Mucosa of stomach (tissue), 1 donor: ENCODE measurements around the gene VAV3.

Experiments
- H3K27me3 ChIP-seq: one replicate; pipeline ENCODE4 v1.7.0; 2013; ENCODE audit warnings: mild to moderate bottlenecking, low read length; ENCODE audit not compliant: control insufficient read depth, insufficient read depth
- H3K36me3 ChIP-seq: one replicate; pipeline ENCODE4 v1.7.0; 2013; ENCODE audit warnings: low read length; ENCODE audit not compliant: control insufficient read depth, insufficient read depth
- H3K4me1 ChIP-seq: one replicate; pipeline ENCODE4 v1.7.0; 2013; ENCODE audit warnings: mild to moderate bottlenecking, low read length; ENCODE audit not compliant: control insufficient read depth, insufficient read depth
- H3K4me3 ChIP-seq: one replicate; pipeline ENCODE4 v1.7.0; 2013; ENCODE audit warnings: low read length
- H3K9ac ChIP-seq: one replicate; pipeline ENCODE4 v1.7.0; 2013; ENCODE audit warnings: mild to moderate bottlenecking, low read length, moderate library complexity
- H3K9me3 ChIP-seq: one replicate; pipeline ENCODE4 v1.7.0; 2013; ENCODE audit warnings: mild to moderate bottlenecking, low read length, moderate library complexity; ENCODE audit not compliant: control insufficient read depth
- donor health status: Pancreatic carcinoma.

Gene VAV3

DNA sequence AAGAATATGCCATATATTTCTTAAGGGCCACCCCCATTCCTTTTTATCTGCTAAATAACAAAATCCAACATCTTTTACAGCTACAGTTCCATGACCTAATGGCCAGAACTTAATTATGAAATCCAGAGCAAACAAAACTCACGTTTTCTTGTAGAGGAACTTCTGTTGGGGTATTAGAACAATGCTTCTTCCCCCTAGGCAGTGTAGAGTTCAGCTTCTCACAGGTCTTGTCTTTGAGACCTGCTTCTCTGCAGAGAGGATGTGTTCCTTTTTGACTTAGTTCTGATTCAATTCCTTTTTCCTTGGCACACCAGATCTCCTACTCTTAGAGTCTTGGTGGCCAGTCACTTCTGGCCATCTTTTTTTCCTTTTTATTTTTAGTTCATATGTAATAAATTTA is 22.2 kb downstream of the VAV3 start:
- no peaks in the 10 kb centered on the region for H3K36me3 ChIP-seq
- no peaks in the 10 kb centered on the region for H3K4me1 ChIP-seq
- peaks cover 13% of the 10 kb centered on the region for H3K27me3 ChIP-seq
- H3K9ac ChIP-seq, result no peak overlapping the region
- H3K9me3 ChIP-seq, result no peaks in the 10 kb centered on the region
- H3K4me3 ChIP-seq, result no peak overlapping the region

DNA sequence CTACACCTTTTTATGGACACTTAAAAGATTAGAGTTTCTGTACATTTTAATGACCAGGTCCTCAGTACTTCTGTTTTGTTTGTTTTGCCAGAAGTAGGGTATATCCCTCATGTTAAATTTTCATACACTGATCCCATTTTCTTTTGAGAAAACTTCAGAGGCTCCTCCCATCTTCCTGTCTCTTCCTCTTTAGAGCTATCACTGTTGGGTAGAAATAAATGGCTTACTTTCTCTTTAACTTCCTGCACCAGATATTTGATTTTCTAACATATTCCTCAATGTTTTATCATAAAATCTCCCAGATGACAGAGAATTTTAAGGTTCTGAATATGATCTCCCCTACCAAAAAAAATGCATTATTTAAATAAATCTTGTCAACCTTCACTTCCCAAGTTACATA is 23.4 kb downstream of the VAV3 start:
- Histone ChIP-seq H3K4me3 (no peak overlapping the region), H3K9me3 (no peaks in the 10 kb centered on the region), H3K36me3 (no peaks in the 10 kb centered on the region), H3K9ac (no peak overlapping the region), H3K27me3 (peaks cover 16% of the 10 kb centered on the region), H3K4me1 (peaks cover 2% of the 10 kb centered on the region)

DNA sequence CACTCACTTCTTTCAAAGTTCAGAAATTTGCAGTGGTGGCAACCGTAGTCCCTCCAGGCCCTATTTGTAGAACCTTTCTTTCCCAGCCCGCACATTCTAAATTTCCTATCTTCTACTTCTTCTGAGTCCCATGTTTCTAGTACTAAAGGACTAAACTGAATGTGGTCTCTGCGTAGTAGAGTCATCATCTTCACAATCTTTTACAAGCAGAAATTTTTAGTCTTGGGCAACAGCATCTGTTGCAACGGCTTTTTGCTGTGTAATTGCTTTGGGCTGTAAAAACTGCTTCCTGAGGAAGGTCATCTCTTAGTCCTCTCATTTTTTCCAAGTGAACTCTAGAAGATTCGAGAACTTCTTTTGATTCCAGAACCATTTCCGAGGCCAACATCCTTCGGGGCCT is 23.9 kb downstream of the VAV3 start:
- Histone ChIP-seq H3K27me3 (peaks cover 16% of the 10 kb centered on the region), H3K9ac (no peak overlapping the region), H3K4me3 (no peak overlapping the region), H3K4me1 (peaks cover 4% of the 10 kb centered on the region), H3K36me3 (no peaks in the 10 kb centered on the region), H3K9me3 (no peaks in the 10 kb centered on the region)

DNA sequence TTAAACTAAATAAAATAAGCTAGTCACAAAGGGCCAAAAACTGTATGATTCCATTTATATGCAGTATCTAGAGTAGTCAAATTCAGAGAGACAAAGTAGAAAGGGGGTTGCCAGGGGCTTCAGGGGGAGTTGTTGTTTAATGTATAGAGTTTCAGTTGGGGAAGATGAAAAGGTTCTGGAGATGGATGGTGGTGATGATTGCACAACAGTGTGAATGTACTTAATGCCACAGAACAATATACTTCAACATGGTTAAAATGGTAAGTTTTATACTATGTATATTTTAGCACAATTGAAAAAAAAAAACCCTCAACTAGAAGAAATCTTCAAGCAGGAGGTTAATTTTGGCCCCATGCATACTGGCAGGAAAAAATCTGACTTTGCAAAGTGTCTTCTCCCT is 24.3 kb downstream of the VAV3 start:
- H3K4me3 ChIP-seq, result no peak overlapping the region

DNA sequence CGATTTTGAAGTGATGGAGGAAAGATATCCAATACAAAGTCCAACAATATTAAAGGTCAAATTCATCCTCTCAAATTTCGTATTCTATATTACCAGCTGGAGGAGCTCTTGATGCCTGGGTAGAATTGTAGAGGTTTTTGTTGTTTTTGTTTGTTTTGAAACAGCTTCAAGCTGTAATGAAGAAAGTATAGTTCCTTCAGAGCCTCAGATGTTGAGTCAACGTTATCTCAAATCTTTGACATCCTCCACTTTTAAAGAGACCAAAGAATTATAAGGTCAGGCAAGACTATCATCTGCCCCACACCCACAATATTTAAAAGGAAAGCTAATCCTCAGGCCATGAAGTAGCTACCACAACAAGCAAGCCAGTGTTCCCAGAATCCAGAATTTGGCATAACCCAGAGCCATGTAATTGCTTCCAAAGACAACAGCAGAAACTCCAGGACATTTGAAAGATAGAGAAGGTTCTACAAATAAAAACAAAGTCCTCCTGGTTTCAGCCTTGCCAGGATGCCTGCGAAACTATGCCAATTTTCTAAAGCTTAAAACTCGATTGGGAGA is 24.9 kb downstream of the VAV3 start:
- Histone ChIP-seq H3K27me3 (peaks cover 16% of the 10 kb centered on the region), H3K4me1 (peaks cover 4% of the 10 kb centered on the region), H3K9ac (no peak overlapping the region), H3K4me3 (no peak overlapping the region), H3K9me3 (no peaks in the 10 kb centered on the region), H3K36me3 (no peaks in the 10 kb centered on the region)

More for the DNA sequence above, 24.3 kb downstream of the VAV3 start:
- Histone ChIP-seq H3K36me3 (no peaks in the 10 kb centered on the region), H3K27me3 (peaks cover 16% of the 10 kb centered on the region), H3K9ac (no peak overlapping the region), H3K4me1 (peaks cover 4% of the 10 kb centered on the region), H3K9me3 (no peaks in the 10 kb centered on the region)

DNA sequence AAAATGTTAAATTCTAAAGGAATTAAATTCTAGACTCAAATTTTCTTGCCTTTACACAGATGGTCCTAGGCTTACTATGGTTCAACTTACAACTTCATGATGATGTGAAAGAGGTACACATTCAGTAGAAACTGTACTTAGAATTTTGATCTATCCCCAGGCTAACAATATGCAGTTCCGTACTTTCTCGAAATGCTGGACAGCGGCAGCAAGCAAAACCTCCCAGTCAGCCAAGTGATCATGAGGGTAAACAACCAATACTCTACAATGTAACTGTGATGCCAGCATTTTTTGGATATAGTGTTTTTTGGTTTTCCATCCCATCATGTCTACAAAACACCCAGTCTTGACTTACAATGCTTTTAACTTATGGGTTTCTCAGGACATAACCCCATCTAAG is 25.7 kb downstream of the VAV3 start:
- Histone ChIP-seq H3K4me3 (no peak overlapping the region), H3K4me1 (peaks cover 4% of the 10 kb centered on the region), H3K9me3 (no peaks in the 10 kb centered on the region), H3K27me3 (peaks cover 16% of the 10 kb centered on the region), H3K9ac (no peak overlapping the region), H3K36me3 (no peaks in the 10 kb centered on the region)

DNA sequence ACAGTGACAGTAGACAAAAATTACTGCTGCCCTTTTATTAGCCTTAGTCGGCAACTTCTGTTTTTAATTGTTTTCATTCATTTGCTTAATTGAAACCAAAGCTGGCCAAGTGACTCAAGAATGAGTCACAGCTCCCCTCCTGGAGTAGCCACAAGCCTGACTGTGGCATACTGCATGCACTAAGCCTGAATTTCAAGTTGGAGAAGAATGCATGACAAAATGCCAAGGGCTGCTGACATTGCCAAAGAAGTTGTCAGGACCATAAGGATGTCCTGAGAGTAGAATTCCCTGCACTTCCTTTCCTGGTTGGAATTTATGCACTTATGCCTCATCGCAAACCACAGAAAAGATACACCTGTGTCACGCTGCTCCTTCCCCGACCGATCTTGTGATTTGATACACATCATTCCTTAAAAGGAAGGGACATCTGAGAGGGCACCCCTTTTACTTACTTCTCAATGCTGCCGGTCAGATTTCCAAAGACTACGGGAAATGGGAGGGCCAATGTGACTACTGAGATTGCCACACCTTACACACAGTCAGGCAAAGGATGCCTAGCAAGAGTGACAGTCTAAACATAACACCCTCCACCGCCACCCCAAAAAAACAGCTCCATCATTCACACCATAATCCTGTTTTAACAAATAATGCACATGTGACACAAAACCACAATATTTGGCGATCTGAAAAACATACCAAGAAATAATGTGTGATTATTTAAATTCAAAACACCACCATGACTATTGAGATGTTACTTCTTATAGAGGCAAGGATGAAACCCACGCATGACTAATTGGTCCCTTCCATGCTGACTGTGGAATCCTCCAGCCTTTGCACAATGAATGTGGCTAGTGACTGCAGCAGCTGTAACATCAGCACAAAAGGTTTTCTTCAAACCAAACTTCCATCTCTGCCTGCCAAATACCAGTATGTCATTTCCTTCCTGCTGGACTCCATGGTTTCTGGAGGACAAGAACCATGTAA is 28.2 kb downstream of the VAV3 start:
- no peak overlapping the region for H3K9ac ChIP-seq

DNA sequence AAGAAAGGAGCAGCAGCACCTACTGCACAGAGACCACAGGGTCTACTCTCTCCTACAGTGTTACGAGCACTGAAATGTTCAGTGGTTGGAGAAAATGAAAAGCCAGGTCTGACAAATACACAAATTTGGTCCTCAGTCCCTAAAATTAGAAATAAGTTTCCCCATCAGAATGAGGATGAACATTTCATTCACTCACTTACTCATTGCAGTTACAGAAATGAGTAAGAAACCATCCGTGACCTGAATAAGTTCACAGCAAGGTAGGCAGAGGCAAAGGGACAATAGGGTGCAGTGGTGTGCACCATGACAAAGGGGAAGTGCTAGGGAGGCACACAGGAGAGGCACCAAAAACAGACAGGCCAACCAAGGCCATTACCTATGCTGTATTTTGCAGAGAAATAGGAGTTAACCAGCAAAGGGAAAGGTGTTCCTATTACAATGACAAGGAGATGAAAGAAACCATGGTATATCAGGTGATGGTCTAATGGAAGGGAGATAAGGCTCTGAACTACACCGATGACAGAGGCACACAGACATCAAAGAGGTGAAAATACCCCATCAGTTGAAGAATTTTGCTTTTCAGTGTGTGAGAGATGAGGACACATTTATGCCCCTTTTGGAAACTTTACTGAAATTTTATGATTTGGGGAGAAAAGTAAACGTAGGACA is 29.4 kb downstream of the VAV3 start:
- no peaks in the 10 kb centered on the region for H3K9me3 ChIP-seq
- no peaks in the 10 kb centered on the region for H3K36me3 ChIP-seq
- H3K4me1 ChIP-seq, result peaks cover 4% of the 10 kb centered on the region
- H3K4me3 ChIP-seq, result no peak overlapping the region
- peaks cover 16% of the 10 kb centered on the region for H3K27me3 ChIP-seq
- no peak overlapping the region for H3K9ac ChIP-seq

More for the DNA sequence above, 28.2 kb downstream of the VAV3 start:
- no peaks in the 10 kb centered on the region for H3K36me3 ChIP-seq
- peaks cover 16% of the 10 kb centered on the region for H3K27me3 ChIP-seq
- H3K9me3 ChIP-seq, result no peaks in the 10 kb centered on the region
- H3K4me1 ChIP-seq, result peaks cover 4% of the 10 kb centered on the region
- no peak overlapping the region for H3K4me3 ChIP-seq

DNA sequence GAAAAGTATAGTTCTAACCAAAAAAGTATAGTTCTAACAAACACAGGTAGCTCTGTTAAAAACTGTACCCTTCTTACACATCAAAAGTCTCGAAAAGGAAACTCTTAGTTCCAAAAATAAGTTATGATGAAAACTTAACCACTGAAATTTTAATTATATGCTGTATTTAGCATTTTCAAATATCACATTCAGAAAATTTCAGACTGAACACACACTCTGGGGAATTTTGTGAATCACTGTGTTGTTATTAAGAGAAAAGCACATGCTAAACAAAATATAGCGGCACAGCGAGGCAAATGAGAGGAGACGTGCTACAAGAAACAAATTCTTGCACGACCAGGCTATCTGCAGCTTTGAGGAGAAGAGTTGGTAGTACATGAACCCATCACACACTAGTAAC is 30.4 kb downstream of the VAV3 start:
- H3K4me1 ChIP-seq, result peaks cover 4% of the 10 kb centered on the region
- H3K27me3 ChIP-seq, result peaks cover 14% of the 10 kb centered on the region

DNA sequence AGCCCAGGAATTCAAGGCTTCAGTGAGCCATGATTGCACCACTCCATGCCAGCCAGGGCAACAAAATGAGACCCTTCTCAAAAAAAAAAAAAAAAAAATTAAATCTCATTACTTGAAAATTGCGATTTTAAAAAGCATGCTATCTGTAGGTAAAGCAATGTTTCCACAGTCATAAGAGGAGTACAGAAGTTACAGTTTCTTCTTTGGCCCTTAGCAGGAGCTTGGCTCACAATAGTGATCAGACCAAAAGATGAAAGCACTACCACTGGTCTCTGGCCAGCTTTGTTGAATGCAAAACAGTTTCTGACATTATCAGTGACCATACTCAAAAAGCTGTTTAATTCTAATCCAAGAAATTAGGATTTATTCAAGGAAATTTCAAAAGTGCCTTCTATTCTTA is 31.2 kb downstream of the VAV3 start:
- H3K36me3 ChIP-seq, result no peaks in the 10 kb centered on the region

More for the DNA sequence above, 30.4 kb downstream of the VAV3 start:
- no peaks in the 10 kb centered on the region for H3K36me3 ChIP-seq
- no peak overlapping the region for H3K4me3 ChIP-seq
- H3K9me3 ChIP-seq, result no peaks in the 10 kb centered on the region
- H3K9ac ChIP-seq, result no peak overlapping the region

DNA sequence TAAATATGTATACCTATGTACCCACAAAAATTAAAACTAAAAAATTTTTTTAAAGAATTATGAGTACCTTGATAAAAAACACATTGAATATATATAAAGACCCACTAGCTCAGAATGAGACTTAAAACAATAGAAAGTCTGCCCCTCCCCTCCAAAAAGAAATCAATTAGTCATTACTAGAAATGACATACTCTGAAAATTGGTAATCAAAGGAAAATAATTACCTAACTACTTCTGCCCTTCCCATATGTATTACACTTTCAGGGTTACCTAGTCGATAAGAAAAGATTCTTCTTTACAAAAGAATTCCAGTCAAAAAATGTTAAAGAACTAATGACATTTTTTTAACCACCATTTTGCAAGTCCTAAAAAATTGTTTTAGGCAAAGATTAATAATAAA is 34.7 kb downstream of the VAV3 start:
- no peak overlapping the region for H3K9ac ChIP-seq
- H3K36me3 ChIP-seq, result no peaks in the 10 kb centered on the region
- no peaks in the 10 kb centered on the region for H3K4me1 ChIP-seq
- peaks cover 18% of the 10 kb centered on the region for H3K27me3 ChIP-seq
- H3K9me3 ChIP-seq, result no peaks in the 10 kb centered on the region
- no peak overlapping the region for H3K4me3 ChIP-seq

More for the DNA sequence above, 31.2 kb downstream of the VAV3 start:
- H3K4me1 ChIP-seq, result peaks cover 4% of the 10 kb centered on the region
- H3K9me3 ChIP-seq, result no peaks in the 10 kb centered on the region
- H3K9ac ChIP-seq, result no peak overlapping the region
- H3K27me3 ChIP-seq, result peaks cover 11% of the 10 kb centered on the region
- no peak overlapping the region for H3K4me3 ChIP-seq

DNA sequence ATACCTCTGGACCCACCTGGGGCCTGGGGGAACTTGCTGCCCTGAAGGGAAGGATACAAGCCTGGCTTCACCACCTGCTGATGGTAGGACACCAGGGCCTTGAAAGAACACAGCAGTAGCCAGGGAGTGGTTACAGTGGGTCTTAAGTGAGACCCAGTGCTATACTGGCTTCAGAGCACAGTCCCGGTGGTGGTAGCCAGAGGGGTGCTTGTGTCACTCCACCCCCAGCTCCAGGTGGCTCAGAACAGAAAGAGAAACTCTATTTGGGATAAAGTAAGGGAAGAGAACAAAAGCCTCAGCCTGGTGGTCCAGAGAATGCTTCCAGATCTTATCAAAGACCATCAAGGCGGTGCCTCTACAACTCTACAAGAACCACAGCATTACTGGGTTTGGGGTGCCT is 37.2 kb downstream of the VAV3 start:
- Histone ChIP-seq H3K9ac (no peak overlapping the region), H3K36me3 (no peaks in the 10 kb centered on the region), H3K4me1 (no peaks in the 10 kb centered on the region), H3K27me3 (peaks cover 18% of the 10 kb centered on the region), H3K9me3 (no peaks in the 10 kb centered on the region), H3K4me3 (no peak overlapping the region)
